HEK293T (cell line): ENCODE data around the gene TCF20.

Source experiments
- FOXK2 ChIP-seq: fragments of 450-650 bp; IDR thresholded peaks from 2 replicates; pipeline ENCODE4 v1.6.1; 2016; ENCODE audit warnings: mild to moderate bottlenecking
- FOXM1 ChIP-seq: fragments of 450-650 bp; IDR thresholded peaks from 2 replicates; pipeline ENCODE4 v1.6.1; 2017; ENCODE audit warnings: mild to moderate bottlenecking, borderline replicate concordance

- TF ChIP-seq FOXM1 (no peak), FOXK2 (no peak)
Measured at GRCh38 chr22:42272431-42272999, 2.1 kb upstream of the TCF20 start.
